Lung (tissue), 12 donors: ENCODE data around the gene STMN1. TPM values are rescaled to one million over a fixed set of nuclear protein-coding genes. Genes with fewer than 3 reads are reported as not detected.

Source experiments
- ATAC-seq: fragments of 200-7000 bp; cut with Tn5 transposase; one replicate; pipeline ENCODE4 v1.9.1; 2020; ENCODE audit warnings: moderate number of reproducible peaks; ENCODE audit not compliant: insufficient read depth, low FRiP score
- DNase-seq, 3 donors: peaks; one replicate each; pipeline ENCODE4 v3.0.0-alpha.2; 2013 to 2017
- H3K27ac ChIP-seq, 2 donors: one replicate each; pipeline ENCODE4 v1.5.1; 2013; ENCODE audit warnings: mild to moderate bottlenecking in 2 of 2, moderate library complexity in 2 of 2, control low read depth in 1 of 2, inconsistent platforms in 1 of 2, low read depth in 1 of 2, low read length in 1 of 2
- H3K27me3 ChIP-seq, 3 donors: one replicate each; pipeline ENCODE4 v1.5.1; 2013; ENCODE audit warnings: low read length in 2 of 3; ENCODE audit not compliant: control insufficient read depth in 3 of 3, insufficient read depth in 3 of 3
- H3K36me3 ChIP-seq, 4 donors: one replicate each; pipeline ENCODE4 v1.5.1; 2013; ENCODE audit warnings: low read length in 4 of 4, mild to moderate bottlenecking in 1 of 4, moderate library complexity in 1 of 4; ENCODE audit not compliant: control insufficient read depth in 4 of 4, insufficient read depth in 4 of 4
- H3K4me1 ChIP-seq, 5 donors: one replicate each; pipeline ENCODE4 v1.5.1; 2013; ENCODE audit warnings: low read length in 5 of 5, mild to moderate bottlenecking in 2 of 5, moderate library complexity in 1 of 5; ENCODE audit not compliant: control insufficient read depth in 5 of 5, insufficient read depth in 5 of 5
- H3K4me3 ChIP-seq: one replicate; pipeline ENCODE4 v1.5.1; 2013; ENCODE audit warnings: mild to moderate bottlenecking, control low read depth, moderate library complexity
- H3K9ac ChIP-seq, 2 donors: one replicate each; pipeline ENCODE4 v1.5.1; 2013; ENCODE audit warnings: low read length in 2 of 2, control low read depth in 1 of 2; ENCODE audit not compliant: insufficient read depth in 1 of 2
- H3K9me3 ChIP-seq, 4 donors: one replicate each; pipeline ENCODE4 v1.5.1; 2013; ENCODE audit warnings: low read length in 3 of 4, mild to moderate bottlenecking in 1 of 4, moderate library complexity in 1 of 4; ENCODE audit not compliant: control insufficient read depth in 4 of 4, insufficient read depth in 3 of 4
- CTCF ChIP-seq: IDR thresholded peaks from 2 replicates; pipeline ENCODE4 v1.5.1; 2012; ENCODE audit warnings: mild to moderate bottlenecking; ENCODE audit errors: control extremely low read depth, extremely low read depth
- WGBS, 2 donors: extraction: QIAGEN DNeasy Blood & Tissue Kit; methylation state at CpG; one replicate each; pipeline ENCODE4 v1.1.7; 2013; 5-methylcytosine and 5-hydroxymethylcytosine counted together
- polyA plus RNA-seq, 2 donors: library from polyadenylated mRNA; stranded (reverse); fragments of 200-250 nt; gene quantifications; one replicate each; pipeline ENCODE4 v1.2.1, GENCODE V29; 2013
- total RNA-seq, 2 donors: library from RNA; depleted of rRNA in 1 of 2; stranded (reverse); fragments of >200 nt in 1 of 2; gene quantifications; one replicate each; pipeline ENCODE4 v1.2.1, GENCODE V29; 2014 to 2021
- donor health status: control.
- donor health status: control.
- donor health status: Bipolar disorder and iron deficiency.
- donor health status: healthy.
- donor health status: DM: yes; HTN: yes; CAD: no.

Gene STMN1
- total and polyA plus RNA-seq, 4 donors: 18.5 to 118 (median 51.3) TPM

- H3K4me1 ChIP-seq: no peaks in the 10 kb centered on the region
- no peaks in the 10 kb centered on the region for H3K36me3 ChIP-seq
- no peak for TF ChIP-seq CTCF
- no peak for DNase-seq
- H3K9me3 ChIP-seq: peaks cover 0 to 2% (median 0%) of the 10 kb centered on the region in 4 donors
- no peak overlapping the region for H3K4me3 ChIP-seq
- no peaks in the 10 kb centered on the region for H3K27me3 ChIP-seq
- no peak for ATAC-seq
- H3K27ac ChIP-seq: no peak overlapping the region
- WGBS, 2 donors: 96 to 98% methylated on average over 2 of the region's 2 CpGs
- no peak overlapping the region for H3K9ac ChIP-seq
Observed at GRCh38 chr1:25916460-25916859, 10.2 kb upstream of the STMN1 start.

GRCh38 chr1:25914074-25914995, 8.1 kb upstream of the STMN1 start:
- DNase-seq (peak in 1 of 3 donors; percentile 45), ATAC-seq (no peak)
- no peak overlapping the region for H3K9ac ChIP-seq
- peaks cover 0 to 2% (median 0%) of the 10 kb centered on the region in 4 donors for H3K9me3 ChIP-seq
- H3K36me3 ChIP-seq: no peaks in the 10 kb centered on the region
- H3K4me1 ChIP-seq: no peaks in the 10 kb centered on the region
- H3K4me3 ChIP-seq: no peak overlapping the region
- 88 to 92% methylated on average over 3 of the region's 3 CpGs for WGBS, 2 donors
- no peak overlapping the region for H3K27ac ChIP-seq
- no peaks in the 10 kb centered on the region for H3K27me3 ChIP-seq
- TF ChIP-seq CTCF: no peak

GRCh38 chr1:25913206-25913605, 7.0 kb upstream of the STMN1 start:
- ATAC-seq (no peak), DNase-seq (no peak)
- no peaks in the 10 kb centered on the region for H3K27me3 ChIP-seq
- H3K4me1 ChIP-seq: no peaks in the 10 kb centered on the region
- H3K9me3 ChIP-seq: peaks cover 0 to 2% (median 0%) of the 10 kb centered on the region in 4 donors
- H3K4me3 ChIP-seq: no peak overlapping the region
- TF ChIP-seq CTCF: no peak
- no peaks in the 10 kb centered on the region for H3K36me3 ChIP-seq
- no peak overlapping the region for H3K9ac ChIP-seq
- H3K27ac ChIP-seq: no peak overlapping the region
